Lung (tissue), 12 donors: ENCODE data around the gene EHD4. TPM values are rescaled to one million over a fixed set of nuclear protein-coding genes. Genes with fewer than 3 reads are reported as not detected.

Experiments used
- ATAC-seq: fragments of 200-7000 bp; cut with Tn5 transposase; one replicate; pipeline ENCODE4 v1.9.1; 2020; ENCODE audit warnings: moderate number of reproducible peaks; ENCODE audit not compliant: insufficient read depth, low FRiP score
- DNase-seq, 3 donors: peaks; one replicate each; pipeline ENCODE4 v3.0.0-alpha.2; 2013 to 2017
- H3K27ac ChIP-seq, 2 donors: one replicate each; pipeline ENCODE4 v1.5.1; 2013; ENCODE audit warnings: mild to moderate bottlenecking in 2 of 2, moderate library complexity in 2 of 2, control low read depth in 1 of 2, inconsistent platforms in 1 of 2, low read depth in 1 of 2, low read length in 1 of 2
- H3K27me3 ChIP-seq, 3 donors: one replicate each; pipeline ENCODE4 v1.5.1; 2013; ENCODE audit warnings: low read length in 2 of 3; ENCODE audit not compliant: control insufficient read depth in 3 of 3, insufficient read depth in 3 of 3
- H3K36me3 ChIP-seq, 4 donors: one replicate each; pipeline ENCODE4 v1.5.1; 2013; ENCODE audit warnings: low read length in 4 of 4, mild to moderate bottlenecking in 1 of 4, moderate library complexity in 1 of 4; ENCODE audit not compliant: control insufficient read depth in 4 of 4, insufficient read depth in 4 of 4
- H3K4me1 ChIP-seq, 5 donors: one replicate each; pipeline ENCODE4 v1.5.1; 2013; ENCODE audit warnings: low read length in 5 of 5, mild to moderate bottlenecking in 2 of 5, moderate library complexity in 1 of 5; ENCODE audit not compliant: control insufficient read depth in 5 of 5, insufficient read depth in 5 of 5
- H3K4me3 ChIP-seq: one replicate; pipeline ENCODE4 v1.5.1; 2013; ENCODE audit warnings: mild to moderate bottlenecking, control low read depth, moderate library complexity
- H3K9ac ChIP-seq, 2 donors: one replicate each; pipeline ENCODE4 v1.5.1; 2013; ENCODE audit warnings: low read length in 2 of 2, control low read depth in 1 of 2; ENCODE audit not compliant: insufficient read depth in 1 of 2
- H3K9me3 ChIP-seq, 4 donors: one replicate each; pipeline ENCODE4 v1.5.1; 2013; ENCODE audit warnings: low read length in 3 of 4, mild to moderate bottlenecking in 1 of 4, moderate library complexity in 1 of 4; ENCODE audit not compliant: control insufficient read depth in 4 of 4, insufficient read depth in 3 of 4
- WGBS, 2 donors: extraction: QIAGEN DNeasy Blood & Tissue Kit; methylation state at CpG; one replicate each; pipeline ENCODE4 v1.1.7; 2013; 5-methylcytosine and 5-hydroxymethylcytosine counted together
- polyA plus RNA-seq, 2 donors: library from polyadenylated mRNA; stranded (reverse); fragments of 200-250 nt; gene quantifications; one replicate each; pipeline ENCODE4 v1.2.1, GENCODE V29; 2013
- total RNA-seq, 2 donors: library from RNA; depleted of rRNA in 1 of 2; stranded (reverse); fragments of >200 nt in 1 of 2; gene quantifications; one replicate each; pipeline ENCODE4 v1.2.1, GENCODE V29; 2014 to 2021
- TF ChIP-seq, protein P1 (sequence below): IDR thresholded peaks from 2 replicates; pipeline ENCODE4 v1.5.1; 2012; ENCODE audit warnings: mild to moderate bottlenecking; ENCODE audit errors: control extremely low read depth, extremely low read depth
- donor health status: control.
- donor health status: control.
- donor health status: Bipolar disorder and iron deficiency.
- donor health status: healthy.
- donor health status: DM: yes; HTN: yes; CAD: no.

EHD4 gene
- total and polyA plus RNA-seq, 4 donors: 16.4 to 36.3 (median 25.9) TPM

DNA sequence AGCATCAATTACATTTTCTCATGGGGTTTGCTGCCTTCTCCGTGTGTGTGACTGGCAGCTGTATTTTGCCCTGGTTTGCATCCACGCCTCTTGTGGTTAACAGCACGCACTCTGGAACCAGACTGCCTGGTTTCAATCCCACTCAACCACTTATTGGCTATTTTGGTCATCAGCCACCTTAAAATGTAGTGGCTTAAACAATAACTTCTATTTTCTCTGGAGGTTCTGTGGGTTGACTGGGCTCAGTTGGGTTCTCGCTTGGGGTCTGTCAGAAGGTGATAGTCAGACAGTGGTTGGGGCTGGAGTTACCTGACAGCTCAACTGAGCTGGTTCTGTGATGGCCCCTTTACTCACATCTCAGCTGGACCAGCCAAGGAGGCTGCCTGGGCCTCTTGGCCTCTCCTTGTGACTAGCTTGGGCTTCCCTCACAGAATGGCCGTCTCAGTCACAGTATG is 36.8 kb downstream of the EHD4 start:
- no peak overlapping the region for H3K9ac ChIP-seq
- DNase-seq: no peak
- no peak for ATAC-seq
- H3K9me3 ChIP-seq: no peaks in the 10 kb centered on the region
- H3K27me3 ChIP-seq: no peaks in the 10 kb centered on the region
- H3K4me3 ChIP-seq: no peak overlapping the region
- 57 to 70% methylated on average over 5 of the region's 5 CpGs for WGBS, 2 donors
- H3K36me3 ChIP-seq: peaks cover 0 to 10% (median 0%) of the 10 kb centered on the region in 4 donors
- peaks cover 0 to 26% (median 11%) of the 10 kb centered on the region in 5 donors for H3K4me1 ChIP-seq
- TF ChIP-seq, protein P1, sequence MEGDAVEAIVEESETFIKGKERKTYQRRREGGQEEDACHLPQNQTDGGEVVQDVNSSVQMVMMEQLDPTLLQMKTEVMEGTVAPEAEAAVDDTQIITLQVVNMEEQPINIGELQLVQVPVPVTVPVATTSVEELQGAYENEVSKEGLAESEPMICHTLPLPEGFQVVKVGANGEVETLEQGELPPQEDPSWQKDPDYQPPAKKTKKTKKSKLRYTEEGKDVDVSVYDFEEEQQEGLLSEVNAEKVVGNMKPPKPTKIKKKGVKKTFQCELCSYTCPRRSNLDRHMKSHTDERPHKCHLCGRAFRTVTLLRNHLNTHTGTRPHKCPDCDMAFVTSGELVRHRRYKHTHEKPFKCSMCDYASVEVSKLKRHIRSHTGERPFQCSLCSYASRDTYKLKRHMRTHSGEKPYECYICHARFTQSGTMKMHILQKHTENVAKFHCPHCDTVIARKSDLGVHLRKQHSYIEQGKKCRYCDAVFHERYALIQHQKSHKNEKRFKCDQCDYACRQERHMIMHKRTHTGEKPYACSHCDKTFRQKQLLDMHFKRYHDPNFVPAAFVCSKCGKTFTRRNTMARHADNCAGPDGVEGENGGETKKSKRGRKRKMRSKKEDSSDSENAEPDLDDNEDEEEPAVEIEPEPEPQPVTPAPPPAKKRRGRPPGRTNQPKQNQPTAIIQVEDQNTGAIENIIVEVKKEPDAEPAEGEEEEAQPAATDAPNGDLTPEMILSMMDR: no peak
- peak overlapping the region; percentile 87 to 90 for H3K27ac ChIP-seq

GRCh38 chr15:41934843-41935242 is 37.5 kb downstream of the EHD4 start:
- TF ChIP-seq, protein P1: no peak
- peak in 1 of 3 donors; percentile 34 for DNase-seq
- Histone ChIP-seq H3K27me3 (no peaks in the 10 kb centered on the region), H3K9ac (no peak overlapping the region), H3K27ac (peak overlapping the region; percentile 87 to 90), H3K4me3 (no peak overlapping the region), H3K36me3 (peaks cover 0 to 4% (median 0%) of the 10 kb centered on the region in 4 donors), H3K4me1 (peaks cover 0 to 32% (median 14%) of the 10 kb centered on the region in 5 donors), H3K9me3 (no peaks in the 10 kb centered on the region)
- WGBS, 2 donors: 42 to 47% methylated on average over 4 of the region's 4 CpGs
- ATAC-seq: no peak

GRCh38 chr15:41933771-41934170 is 38.6 kb downstream of the EHD4 start:
- no peak overlapping the region for H3K4me3 ChIP-seq
- no peak overlapping the region for H3K9ac ChIP-seq
- H3K27me3 ChIP-seq: no peaks in the 10 kb centered on the region
- TF ChIP-seq, protein P1: no peak
- 57 to 72% methylated on average over 10 of the region's 10 CpGs for WGBS, 2 donors
- H3K36me3 ChIP-seq: peaks cover 0 to 4% (median 0%) of the 10 kb centered on the region in 4 donors
- H3K9me3 ChIP-seq: no peaks in the 10 kb centered on the region
- DNase-seq (no peak), ATAC-seq (no peak)
- peaks cover 0 to 42% (median 16%) of the 10 kb centered on the region in 5 donors for H3K4me1 ChIP-seq
- H3K27ac ChIP-seq: peak overlapping the region; percentile 61 to 90

- no peaks in the 10 kb centered on the region for H3K9me3 ChIP-seq
- peak overlapping the region; percentile 63 to 76 for H3K27ac ChIP-seq
- no peak for DNase-seq
- peaks cover 0 to 45% (median 16%) of the 10 kb centered on the region in 5 donors for H3K4me1 ChIP-seq
- H3K36me3 ChIP-seq: peaks cover 0 to 4% (median 0%) of the 10 kb centered on the region in 4 donors
- H3K9ac ChIP-seq: no peak overlapping the region
- H3K4me3 ChIP-seq: no peak overlapping the region
- ATAC-seq: no peak
- no peaks in the 10 kb centered on the region for H3K27me3 ChIP-seq
- TF ChIP-seq, protein P1: no peak
- WGBS, 2 donors: 88 to 93% methylated on average over 7 of the region's 7 CpGs
Measured at GRCh38 chr15:41933326-41933725, 39.0 kb downstream of the EHD4 start.
